Fibroblast of mammary gland (primary cell): ENCODE results near the gene CSHL1.

Experiments used
- DNase-seq: peaks from one replicate; pipeline ENCODE4 v3.0.0-alpha.2; 2010; ENCODE audit warnings: low read depth
- H3K4me3 ChIP-seq: 2 replicates; pipeline ENCODE4 v1.5.1; 2011; ENCODE audit warnings: low read depth, mild to moderate bottlenecking, low read length, moderate library complexity; ENCODE audit not compliant: control insufficient read depth
- TF ChIP-seq, protein P1 (sequence below): conservative IDR thresholded peaks from 2 replicates; pipeline ENCODE4 v1.5.1; 2011; ENCODE audit warnings: low read depth, low read length, inconsistent platforms; ENCODE audit not compliant: control insufficient read depth, insufficient read depth

CSHL1 gene

GRCh38 chr17:63941162-63941561, 30.1 kb upstream of the CSHL1 start:
- TF ChIP-seq, protein P1, sequence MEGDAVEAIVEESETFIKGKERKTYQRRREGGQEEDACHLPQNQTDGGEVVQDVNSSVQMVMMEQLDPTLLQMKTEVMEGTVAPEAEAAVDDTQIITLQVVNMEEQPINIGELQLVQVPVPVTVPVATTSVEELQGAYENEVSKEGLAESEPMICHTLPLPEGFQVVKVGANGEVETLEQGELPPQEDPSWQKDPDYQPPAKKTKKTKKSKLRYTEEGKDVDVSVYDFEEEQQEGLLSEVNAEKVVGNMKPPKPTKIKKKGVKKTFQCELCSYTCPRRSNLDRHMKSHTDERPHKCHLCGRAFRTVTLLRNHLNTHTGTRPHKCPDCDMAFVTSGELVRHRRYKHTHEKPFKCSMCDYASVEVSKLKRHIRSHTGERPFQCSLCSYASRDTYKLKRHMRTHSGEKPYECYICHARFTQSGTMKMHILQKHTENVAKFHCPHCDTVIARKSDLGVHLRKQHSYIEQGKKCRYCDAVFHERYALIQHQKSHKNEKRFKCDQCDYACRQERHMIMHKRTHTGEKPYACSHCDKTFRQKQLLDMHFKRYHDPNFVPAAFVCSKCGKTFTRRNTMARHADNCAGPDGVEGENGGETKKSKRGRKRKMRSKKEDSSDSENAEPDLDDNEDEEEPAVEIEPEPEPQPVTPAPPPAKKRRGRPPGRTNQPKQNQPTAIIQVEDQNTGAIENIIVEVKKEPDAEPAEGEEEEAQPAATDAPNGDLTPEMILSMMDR: no peak
- no peak overlapping the region for H3K4me3 ChIP-seq
- DNase-seq: no peak

GRCh38 chr17:63940584-63940983, 29.5 kb upstream of the CSHL1 start:
- no peak for DNase-seq
- H3K4me3 ChIP-seq: no peak overlapping the region
- TF ChIP-seq, protein P1: no peak

- no peak overlapping the region for H3K4me3 ChIP-seq
- no peak for DNase-seq
- TF ChIP-seq, protein P1: no peak
These were observed 28.8 kb upstream of the CSHL1 start for GRCh38 chr17:63939884-63940283.

DNA sequence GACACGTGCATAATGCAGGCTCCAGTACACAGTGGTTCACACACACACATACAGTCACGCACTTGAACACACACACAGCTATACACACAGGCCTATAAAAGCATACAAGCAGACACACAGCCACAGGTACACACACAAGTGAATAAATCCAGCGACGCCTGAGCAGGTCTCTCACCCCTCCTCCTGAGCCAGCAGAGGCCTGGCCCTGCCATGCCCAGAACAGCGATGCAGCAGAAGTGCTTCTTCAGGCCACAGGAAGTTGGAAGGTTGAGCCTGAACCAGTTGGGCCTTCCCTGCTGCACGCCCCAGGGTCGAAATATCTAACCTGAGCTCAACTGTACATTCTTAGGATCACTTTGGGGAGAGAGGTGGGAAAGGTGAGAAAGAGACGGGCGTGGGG, 28.3 kb upstream of the CSHL1 start:
- no peak for DNase-seq
- TF ChIP-seq, protein P1: no peak
- no peak overlapping the region for H3K4me3 ChIP-seq

- H3K4me3 ChIP-seq: no peak overlapping the region
- no peak for DNase-seq
- TF ChIP-seq, protein P1: no peak
These were observed 26.9 kb upstream of the CSHL1 start for GRCh38 chr17:63937920-63938319.

DNA sequence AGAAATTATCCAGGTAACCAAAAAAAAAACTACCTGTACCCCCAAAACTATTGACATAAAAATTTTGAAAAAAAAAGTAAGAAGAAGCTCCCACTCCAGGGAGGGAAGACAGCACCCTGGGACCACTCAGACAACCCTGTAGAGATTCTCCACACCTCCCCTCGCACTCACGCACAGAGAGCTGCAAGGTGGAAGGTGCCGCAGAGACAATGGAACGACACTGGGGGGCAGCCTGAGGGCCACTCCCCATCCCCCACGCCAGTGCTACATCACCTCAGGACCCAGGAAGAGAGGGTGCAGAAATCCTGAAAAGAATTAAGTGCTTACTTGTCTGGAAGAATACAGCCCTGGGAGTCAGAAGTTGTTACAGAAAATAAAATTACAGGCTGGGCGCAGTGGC, 26.3 kb upstream of the CSHL1 start:
- TF ChIP-seq, protein P1: no peak
- DNase-seq: no peak
- H3K4me3 ChIP-seq: no peak overlapping the region
